ENCODE data around the gene NAA40.
A peak's percentile ranks its signal among the peaks of the same experiment; 100 is the strongest.
"Not testable (repeated sequence)": the region's sequence is repeated elsewhere in the genome, so short reads cannot be mapped to it uniquely, and the experiment has no call there.

NAA40 gene

DNA sequence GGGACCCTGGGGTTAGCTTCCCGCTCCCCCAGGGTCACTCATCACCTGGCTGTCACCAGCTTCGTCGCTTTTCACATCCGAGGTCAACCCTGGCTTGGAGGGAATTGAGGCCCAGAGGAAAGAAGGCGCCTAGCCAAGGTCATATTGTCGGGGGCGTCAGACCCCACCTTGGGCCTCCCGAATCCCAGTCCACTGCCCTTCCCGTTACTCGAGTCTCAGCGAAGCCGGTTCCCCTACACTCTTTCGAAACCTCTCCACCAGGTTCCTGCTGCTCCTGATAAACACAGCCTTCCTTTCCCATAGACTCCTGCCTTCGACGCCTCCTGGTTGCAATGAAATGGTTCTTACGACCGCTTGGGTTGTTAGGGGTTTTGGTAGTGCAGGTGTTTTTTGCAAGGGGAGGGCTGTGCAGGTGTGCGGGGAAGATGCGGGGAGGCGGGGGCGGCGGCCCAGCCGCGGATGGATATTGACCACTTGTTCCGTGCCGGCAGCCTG lies 642 bp downstream of the NAA40 start:
- no peak for DNase-seq (ENCODE audit: low spot score)

DNA sequence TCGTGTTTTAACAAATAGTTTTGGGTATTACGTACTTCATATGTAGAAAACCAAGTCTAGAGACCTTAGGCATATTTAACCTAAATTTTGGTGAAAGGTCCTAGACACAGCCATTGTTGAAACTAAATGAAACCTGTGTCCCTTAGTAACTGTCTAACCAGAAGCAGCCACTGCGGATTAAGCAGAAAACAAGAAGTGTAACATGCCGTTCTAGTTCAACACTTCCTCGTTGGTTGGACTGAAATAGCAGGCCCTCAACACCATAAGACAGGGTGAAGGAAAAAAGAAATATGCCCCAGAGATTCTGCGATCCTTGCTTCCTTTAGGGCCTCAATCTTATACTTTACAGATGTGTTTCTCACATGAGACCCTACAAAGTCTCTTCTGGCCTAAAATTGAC lies 2.0 kb downstream of the NAA40 start:
- no peak for DNase-seq (ENCODE audit: low spot score)

DNA sequence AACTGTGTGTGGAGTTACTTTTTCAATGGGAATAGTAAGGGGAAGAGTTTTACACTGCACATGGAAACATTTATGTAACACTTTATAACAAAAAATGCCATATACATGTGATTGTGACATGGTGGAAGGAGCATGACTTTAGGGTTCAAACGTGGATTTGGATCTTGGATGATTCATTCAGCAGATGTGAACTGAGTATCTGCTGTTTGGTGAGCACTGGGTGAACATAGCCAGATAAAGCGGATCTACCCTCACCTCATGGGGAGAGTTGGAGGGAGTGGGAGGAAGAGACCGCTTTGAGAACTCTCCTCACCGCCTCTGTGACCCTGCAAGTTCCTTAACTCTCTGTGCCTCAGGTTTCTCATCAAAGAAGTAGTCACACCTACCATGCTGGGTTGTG lies 3.1 kb downstream of the NAA40 start:
- DNase-seq (ENCODE audit: low spot score) = no peak

DNA sequence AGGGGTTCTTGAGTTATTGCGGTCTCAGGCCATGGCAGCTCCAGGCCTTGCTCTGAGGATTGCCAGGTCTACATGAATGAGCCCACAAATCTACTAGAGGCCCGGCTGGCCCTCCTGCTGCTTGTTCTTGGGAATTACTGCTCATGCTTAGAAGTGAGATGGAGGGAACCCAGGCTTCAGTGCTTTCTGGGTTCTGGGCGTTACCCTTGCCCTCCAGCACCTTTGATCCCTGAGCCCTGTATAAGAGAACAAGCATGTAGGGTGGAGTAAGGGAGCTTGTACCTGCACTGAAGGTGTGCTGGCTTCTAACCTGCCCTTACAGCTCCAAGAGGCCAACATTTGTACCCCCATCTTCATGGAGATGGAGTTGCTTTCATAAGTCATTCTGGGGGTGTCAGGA lies 4.0 kb downstream of the NAA40 start:
- DNase-seq (ENCODE audit: low spot score) = no peak

DNA sequence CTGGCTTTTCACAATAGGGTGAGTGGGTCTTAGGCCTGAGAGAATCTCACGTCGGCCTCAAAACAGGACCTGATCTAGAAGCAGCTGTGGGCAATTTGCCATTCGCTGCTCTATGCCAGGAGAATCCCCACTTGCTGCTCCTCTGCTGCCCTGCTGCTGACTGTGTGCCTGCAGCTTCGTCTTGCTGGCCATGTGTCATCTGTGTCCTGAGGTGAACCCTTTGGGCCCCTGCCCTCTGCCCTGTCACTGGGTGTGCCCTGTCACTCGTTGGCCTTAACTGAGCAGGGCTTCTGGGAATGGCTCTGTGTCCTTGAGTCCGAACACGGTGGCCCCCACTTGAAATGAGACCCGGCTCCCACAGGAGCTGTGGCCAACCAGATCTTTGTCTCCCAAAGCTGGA lies 6.2 kb downstream of the NAA40 start:
- DNase-seq (ENCODE audit: low spot score) = peak; percentile 57

DNA sequence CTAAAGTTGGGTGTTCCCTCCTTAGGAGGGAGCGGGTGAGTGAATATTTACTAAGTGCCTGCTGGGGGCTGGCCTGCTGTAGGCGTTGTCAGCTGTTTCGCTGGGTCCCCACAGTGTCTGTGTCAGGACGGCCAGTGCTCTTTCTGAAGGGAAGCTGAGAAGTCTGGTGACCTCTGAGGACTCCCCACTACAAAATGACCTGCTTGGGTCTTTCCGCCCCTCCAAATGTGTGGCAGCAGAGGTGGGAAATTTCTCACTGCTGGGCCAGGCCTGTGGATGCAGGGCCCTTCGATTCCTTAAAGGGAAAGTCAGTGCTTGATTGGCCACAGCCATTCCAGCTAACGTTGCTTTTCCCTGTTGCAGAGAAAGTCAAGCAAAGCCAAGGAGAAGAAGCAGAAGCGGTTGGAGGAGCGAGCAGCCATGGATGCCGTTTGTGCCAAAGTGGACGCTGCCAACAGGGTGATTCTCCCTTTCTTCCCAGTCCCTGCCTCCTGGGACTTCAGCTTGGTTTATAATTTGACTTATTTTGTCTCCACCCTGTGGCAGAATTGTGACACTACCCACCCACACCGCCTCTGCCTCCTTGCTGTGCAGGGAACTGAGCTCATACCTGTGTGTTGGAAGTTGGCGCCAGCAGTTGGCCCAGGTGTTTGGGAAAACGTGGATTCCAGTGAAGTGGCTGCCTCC lies 6.8 kb downstream of the NAA40 start:
- peak; percentile 91 for DNase-seq (ENCODE audit: low spot score)

DNA sequence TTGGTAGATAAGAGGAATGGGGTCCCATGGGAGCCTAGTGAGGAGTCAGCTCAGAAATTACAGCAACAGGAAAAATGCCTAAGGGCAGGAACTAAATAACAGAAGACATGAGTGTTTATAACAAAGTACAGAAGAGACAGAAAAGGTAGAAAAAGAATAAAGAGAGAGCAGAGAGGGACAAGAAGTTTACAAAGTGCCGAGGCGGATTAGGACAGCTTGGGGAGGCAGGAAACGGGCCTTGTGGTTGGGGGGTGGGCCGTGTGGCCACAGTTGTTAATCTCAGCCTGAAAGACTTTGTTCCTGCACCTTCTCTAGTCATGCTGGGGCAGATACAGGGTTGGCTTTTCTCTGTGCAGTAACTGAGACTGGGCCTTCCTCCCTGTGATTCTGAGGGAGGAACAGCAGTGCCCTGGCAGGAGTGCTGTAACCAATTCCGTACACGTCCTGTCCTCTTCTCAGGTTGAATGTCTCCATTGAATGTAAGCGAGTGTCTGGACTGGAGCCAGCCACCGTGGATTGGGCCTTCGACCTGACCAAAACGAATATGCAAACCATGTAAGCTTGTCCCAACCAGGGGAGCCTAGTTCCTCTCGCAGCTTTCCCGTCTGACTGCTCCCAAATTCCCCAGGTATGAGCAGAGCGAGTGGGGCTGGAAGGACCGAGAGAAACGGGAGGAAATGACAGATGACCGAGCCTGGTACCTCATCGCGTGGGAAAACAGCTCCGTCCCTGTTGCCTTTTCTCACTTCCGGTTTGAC lies 13.2 kb downstream of the NAA40 start:
- DNase-seq (ENCODE audit: low spot score) = no peak

DNA sequence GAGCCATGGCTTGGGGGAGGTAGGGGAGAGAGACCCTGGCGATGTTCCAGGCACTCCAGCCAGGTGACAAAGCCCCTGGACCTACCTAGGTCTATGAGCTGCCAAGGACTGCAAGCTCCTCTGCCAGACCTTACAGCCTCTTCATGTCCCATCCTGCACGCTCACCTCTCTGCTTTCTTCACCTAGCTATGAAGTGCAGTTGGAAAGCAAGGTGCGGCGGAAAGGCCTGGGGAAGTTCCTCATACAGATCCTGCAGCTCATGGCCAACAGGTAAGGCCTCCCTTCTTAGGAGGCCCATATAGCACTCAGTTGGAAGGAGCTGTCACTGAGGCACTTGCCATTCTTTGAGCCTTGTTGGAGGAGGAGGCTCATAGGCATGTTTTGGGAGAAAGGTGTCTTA lies 13.8 kb downstream of the NAA40 start:
- no peak for DNase-seq (ENCODE audit: low spot score)

DNA sequence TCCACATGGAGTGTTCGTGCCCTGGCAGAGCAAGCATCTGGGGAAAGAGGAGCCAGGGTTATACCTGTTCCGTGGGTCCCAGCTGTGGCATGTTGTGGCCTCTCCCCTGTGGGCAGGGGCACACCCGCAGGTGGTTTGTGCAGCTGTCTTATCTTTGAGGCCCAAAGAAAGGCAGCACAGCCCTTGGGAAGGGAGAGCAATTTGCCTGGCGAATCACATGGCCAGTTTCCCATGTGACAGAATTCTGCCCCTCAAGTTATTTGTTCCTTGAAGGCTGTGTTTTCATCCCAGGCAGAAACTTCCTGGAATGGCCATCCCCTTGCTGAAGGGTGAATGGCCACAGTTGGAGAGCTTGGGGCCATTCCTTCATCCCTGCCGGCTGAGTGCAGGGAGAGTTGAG lies 19.2 kb downstream of the NAA40 start:
- no peak for DNase-seq (ENCODE audit: low spot score)

DNA sequence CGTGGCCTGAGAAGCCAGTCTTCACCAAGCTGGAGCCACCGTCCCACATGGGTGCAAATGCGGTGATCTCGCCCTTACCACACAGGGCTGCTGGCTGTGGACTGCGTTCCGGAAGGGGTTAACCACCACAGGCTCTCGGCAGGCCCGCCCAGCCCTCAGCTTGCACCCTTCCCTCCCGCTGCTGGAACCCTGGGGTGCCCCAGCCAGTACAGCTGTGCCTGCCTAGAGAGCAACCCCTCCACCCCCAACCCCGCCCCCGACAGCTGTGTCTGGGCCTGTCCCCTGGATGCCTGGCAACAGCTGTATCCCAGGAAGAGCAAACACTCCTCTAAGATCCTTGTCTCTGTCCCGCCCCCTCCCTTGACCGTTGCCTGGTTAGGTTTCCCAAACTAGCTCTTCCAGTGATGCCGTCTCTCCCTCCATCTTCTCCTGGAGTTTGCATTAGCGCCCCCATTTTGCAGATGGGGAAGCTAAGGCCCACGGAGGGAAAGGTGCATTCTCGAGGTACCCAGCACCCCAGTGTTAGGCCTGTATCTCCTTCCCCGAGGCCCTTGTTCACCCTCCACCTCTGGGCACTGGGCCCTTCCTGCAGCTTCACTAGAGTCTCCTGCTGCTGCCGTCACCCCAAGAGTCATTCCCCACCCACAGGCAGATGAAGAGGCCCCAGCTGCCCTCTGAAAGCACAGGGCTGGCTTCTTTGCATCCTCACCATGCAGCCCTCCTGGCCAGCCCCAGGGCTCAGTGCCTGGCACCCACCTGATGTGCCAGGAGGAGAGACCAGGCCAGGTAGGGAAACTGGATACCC lies 23.0 kb downstream of the NAA40 start:
- DNase-seq (ENCODE audit: low spot score) = peak; percentile 73

DNA sequence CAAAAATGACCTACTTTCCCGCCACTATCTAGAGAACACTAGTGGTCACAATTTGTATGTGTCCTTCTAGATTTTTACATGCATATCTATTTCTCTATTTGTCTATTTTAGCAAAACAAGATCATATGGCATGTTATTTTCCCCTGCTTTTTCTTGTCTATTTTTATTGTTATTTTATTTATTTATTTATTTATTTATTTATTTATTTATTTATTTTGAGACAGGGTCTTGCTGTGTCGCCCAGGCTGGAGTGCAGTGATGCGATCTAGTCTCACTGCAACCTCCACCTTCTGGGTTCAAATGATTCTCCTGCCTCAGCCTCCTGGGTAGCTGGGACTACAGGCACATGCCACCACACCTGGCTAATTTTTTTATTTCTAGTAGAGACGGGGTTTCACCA lies 25.1 kb downstream of the NAA40 start:
- not testable (repeated sequence) for DNase-seq (ENCODE audit: low spot score)

DNA sequence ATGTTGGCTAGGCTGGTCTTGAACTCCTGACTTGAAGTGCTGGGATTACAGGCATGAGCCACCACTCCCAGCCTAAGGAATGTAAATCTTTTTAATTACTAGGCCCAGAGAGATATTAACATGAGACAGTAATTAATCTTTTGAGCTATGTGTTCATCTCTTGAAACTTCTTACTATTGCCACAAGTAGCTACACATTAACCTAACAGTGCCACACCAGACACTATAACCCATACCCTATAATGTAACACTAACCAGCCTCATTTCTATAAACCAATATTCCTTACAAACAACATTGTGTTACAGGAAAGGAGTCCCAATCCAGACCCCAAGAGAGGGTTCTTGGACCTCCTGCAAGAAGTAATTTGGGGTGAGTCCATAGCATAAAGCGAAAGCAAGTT lies 27.6 kb downstream of the NAA40 start:
- DNase-seq (ENCODE audit: low spot score) = no peak

DNA sequence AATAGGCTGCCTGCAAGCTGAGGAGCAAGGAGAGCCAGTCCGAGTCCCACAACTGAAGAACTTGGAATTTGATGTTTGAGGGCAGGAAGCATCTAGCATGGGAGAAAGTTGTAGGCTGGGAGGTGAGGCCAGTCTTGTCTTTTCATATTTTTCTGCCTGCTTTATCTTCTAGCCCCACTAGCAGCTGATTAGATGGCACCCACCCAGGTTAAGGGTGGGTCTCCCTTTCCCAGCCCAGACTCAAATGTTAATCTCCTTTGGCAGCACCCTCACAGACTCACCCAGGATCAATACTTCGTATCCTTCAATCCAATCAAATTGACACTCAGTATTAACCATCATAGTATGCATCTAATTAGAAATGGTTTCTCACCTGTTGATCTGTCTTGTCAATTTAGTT lies 30.7 kb downstream of the NAA40 start:
- DNase-seq (ENCODE audit: low spot score) = no peak

DNA sequence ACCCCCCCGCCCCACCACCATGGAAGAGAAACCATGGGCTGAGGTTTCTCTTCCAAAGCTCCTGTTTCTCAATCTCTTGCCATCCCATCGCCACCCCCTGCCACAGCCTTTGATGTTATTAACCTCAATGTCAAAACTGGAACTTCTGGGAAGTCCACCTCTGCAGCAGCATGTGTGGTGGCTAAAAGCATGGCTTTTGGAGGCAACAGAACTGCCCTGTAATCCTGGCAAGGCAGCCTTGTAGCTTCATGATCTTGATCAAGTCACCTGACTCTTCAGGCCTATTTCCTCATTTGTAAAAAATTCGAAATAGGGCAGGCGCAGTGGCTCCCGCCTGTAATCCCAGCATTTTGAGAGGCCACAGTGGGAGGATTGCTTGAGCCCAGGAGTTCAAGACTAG lies 32.1 kb downstream of the NAA40 start:
- no peak for DNase-seq (ENCODE audit: low spot score)

DNA sequence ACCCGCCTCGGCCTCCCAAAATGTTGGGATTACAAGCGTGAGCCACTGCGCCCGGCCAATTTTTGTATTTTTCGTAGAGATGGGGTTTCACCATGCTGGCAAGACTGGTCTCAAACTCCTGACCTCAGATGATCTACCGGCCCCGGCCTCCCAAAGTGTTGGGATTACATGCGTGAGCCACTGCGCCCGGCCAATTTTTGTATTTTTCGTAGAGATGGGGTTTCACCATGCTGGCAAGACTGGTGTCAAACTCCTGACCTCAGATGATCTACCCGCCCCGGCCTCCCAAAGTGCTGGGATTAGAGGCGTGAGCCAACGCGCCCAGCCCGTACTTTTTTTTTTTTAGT lies 35.1 kb downstream of the NAA40 start:
- not testable (repeated sequence) for DNase-seq (ENCODE audit: low spot score)

DNA sequence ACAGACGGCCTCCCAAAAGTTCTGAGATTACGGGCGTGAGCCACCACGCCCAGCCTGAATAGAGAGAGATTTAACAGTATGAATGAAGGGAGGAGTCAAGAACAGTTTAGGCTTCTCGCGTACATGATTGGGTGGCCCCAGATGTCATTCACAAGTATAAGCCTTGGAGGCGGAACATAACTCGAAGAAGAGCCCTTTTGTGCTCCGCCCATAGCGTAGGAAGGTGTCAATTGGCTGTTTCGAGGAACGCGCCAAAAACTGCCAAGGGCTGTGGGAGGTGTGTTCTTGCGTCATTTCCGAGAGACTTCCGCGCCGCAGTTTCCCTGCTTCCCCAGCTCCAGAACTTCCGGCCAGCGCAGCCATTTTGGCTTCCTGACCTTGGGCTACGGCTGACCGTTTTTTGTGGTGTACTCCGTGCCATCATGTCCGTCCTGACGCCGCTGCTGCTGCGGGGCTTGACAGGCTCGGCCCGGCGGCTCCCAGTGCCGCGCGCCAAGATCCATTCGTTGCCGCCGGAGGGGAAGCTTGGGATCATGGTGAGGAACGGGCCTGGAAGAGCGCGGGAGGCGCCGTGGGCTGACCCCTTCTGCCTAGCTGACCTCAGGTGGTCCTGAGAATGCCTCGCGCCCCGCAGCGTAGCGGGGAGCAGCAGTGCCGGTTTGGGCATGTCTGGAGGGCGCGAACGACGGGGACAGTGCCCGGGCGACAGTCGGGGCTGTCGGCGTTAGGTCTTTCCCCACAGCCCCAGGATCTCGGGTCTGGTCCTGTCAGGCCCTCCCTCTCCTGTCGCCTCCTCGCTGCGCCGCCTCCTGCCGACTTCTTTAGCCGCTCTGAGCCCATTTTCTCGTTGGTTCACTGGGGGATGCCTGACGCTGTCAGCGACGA lies 35.7 kb downstream of the NAA40 start, which contains the start of gene COX8A:
TSS of gene COX8A (plus strand) at position 362 of the 885 bp plus-strand sequence. CDS start at position 423, 61 bp downstream.
- peak; percentile 99 for DNase-seq (ENCODE audit: low spot score)

DNA sequence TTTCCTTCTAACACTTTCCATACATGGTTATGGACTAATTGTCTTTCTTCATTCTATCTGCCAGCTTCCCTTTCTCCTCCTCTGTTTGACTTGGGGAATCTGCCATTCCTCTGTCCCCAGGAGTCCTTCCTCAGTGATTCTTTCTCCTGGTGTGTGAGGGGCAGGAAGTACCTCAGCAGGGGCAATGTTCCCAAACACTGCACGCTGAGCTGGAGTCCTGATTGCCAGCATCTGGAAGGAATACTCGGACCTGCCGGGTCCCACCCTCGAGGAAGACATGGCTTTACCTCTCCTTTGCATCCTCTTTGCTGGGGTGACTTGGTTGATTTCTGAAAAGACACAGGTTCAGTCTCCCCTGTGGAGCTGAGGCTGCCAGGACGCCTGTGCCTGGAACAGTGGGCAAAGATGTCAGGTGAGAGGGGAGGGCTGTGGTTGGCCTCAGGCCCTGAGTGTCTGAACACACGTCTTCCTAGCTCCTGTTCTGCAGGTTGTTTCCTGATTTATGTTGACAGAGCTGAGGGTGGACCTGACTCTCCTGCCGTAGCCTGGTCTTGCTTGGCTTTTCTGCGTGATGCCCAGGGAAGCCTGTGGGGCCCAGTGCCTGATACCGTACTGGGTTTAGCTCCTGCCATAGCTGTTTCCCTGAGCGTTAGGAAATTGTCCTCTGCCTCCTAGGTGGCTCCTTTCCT lies 39.9 kb downstream of the NAA40 start:
- no peak for DNase-seq (ENCODE audit: low spot score)

DNA sequence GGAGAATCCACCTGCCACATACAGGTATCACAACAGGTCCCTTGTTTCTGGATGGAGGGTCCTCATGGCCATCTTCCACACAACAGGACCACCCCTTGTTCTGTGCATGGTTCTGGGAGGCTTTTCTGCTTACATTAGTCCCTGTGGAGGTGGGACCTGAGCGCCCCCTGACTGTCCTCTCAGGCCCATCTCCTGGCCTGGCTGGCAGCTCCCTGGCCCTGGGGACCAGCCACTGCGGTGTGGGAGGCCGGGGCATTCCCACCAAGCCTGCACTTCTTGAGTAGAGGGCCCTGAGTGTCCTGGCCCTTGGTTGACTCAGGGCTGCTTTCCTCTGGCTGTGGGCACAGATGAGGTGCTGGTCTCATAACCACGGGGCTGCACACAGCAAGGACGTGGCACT lies 40.6 kb downstream of the NAA40 start:
- no peak for DNase-seq (ENCODE audit: low spot score)

DNA sequence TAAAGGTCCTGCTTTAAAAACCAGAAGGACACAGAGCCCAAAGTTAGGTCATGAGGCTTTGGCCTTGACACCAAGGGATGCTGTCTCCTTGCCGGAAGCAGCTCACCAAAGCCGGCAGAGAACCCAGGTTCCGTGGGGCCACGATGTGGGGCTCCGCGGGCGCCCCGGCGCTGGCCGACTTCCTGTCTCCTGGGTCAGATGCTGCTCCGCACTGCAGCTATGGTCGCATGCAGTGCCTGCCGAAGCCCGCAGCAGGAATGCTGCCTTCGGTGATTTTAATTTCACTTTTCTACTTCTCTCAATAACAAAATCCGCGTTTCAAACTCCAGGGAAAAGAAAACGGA lies 47.0 kb downstream of the NAA40 start:
- DNase-seq (ENCODE audit: low spot score) = peak; percentile 40

DNA sequence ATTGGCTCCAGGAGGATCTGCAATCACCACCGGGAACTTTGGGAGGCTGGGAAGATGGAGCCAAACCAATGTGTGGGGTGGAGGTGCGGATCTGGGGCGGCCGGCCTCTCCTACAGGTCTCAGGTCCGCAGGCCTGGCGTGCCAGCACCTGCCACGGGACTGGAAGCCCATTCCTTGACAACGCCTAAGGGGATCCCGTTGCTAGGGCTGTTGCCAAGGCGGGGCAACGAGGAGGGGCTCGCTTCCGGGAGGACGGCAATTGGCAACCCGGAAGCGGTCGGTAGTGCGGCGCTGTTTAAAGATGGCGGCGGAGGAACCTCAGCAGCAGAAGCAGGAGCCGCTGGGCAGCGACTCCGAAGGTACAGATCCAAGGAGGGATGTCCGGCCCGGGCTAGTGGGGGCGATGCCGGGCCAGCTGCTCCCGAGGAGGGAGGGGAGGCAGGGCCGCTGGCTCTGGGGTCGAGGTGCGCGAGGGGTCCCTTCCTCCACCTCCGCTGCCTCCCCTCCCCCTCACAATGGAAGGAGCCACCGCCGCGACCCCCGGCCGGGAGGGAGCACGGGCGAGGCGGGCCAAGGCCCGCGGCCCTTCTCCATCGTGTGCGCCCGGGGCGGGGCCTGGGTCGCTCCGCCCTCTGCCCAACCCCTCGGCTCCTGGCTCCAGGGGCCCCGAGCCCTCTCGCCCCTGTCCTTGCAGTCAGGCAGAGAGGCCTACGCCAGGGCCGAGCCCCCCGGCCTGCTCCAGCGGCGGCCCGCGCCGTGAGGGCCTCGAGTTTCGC lies 47.5 kb downstream of the NAA40 start, which contains the start of gene OTUB1:
TSS of gene OTUB1 (plus strand) at position 283 of the 776 bp plus-strand sequence. CDS start at position 302, 19 bp downstream.
- peak; percentile 96 for DNase-seq (ENCODE audit: low spot score)

All from AG08395 (cell line).